B cell (primary cell): ENCODE data around the gene MED16. TPM values are rescaled to one million over a fixed set of nuclear protein-coding genes. Genes with fewer than 3 reads are reported as not detected.

Experiments used
- ATAC-seq: fragments of 200-7000 bp; cut with Tn5 transposase; one replicate; pipeline ENCODE4 v1.10.0; 2021; ENCODE audit warnings: low read depth, mild to moderate bottlenecking, moderate number of reproducible peaks, moderate library complexity
- CTCF ChIA-PET: fragments of 350-600 bp; sonication (Branson Sonifier 250); formaldehyde crosslinking; loops from one replicate; lab custom pipeline; 2021; ENCODE audit warnings: antibody characterized with exemption, inconsistent platforms; lab: Charles Lee
- POLR2A ChIA-PET: fragments of 350-600 bp; sonication (Branson Sonifier 250); formaldehyde crosslinking; loops from one replicate; lab custom pipeline; 2021; ENCODE audit warnings: antibody characterized with exemption; lab: Charles Lee
- DNase-seq: peaks from one replicate; pipeline ENCODE4 v3.0.0; 2013
- H2AFZ ChIP-seq: 2 replicates; pipeline ENCODE4 v1.6.1; 2012; ENCODE audit warnings: mild to moderate bottlenecking, low read depth, low read length; ENCODE audit not compliant: insufficient read depth, poor library complexity, severe bottlenecking
- H3K27ac ChIP-seq, 2 donors: 1 replicate in 1 of 2; 2 replicates in 1 of 2; pipeline ENCODE4 v1.5.1; 2012 to 2013; ENCODE audit warnings: low read length in 2 of 2, mild to moderate bottlenecking in 2 of 2, moderate library complexity in 1 of 2
- H3K27me3 ChIP-seq, 4 experiments: fragments of 200-600 bp in 1 of 4; sonication (generic) in 1 of 4; replicated peaks in 1 of 4; 1 replicate in 2 of 4; 2 replicates in 2 of 4; pipeline versions ENCODE4 v1.6.1 to v1.7.0; 2013 to 2016; ENCODE audit warnings: low read length in 3 of 4, mild to moderate bottlenecking in 2 of 4, mixed read lengths in 1 of 4, moderate library complexity in 1 of 4; ENCODE audit not compliant: insufficient read depth in 4 of 4, control insufficient read depth in 3 of 4; ENCODE audit errors: control extremely low read depth in 1 of 4
- H3K36me3 ChIP-seq, 2 experiments: replicated peaks in 1 of 2; 1 replicate in 1 of 2; 2 replicates in 1 of 2; pipeline versions ENCODE4 v1.6.1 to v1.7.1; 2013; ENCODE audit warnings: low read length in 1 of 2; ENCODE audit not compliant: insufficient read depth in 2 of 2, control insufficient read depth in 1 of 2; ENCODE audit errors: control extremely low read depth in 1 of 2, extremely low read depth in 1 of 2
- H3K4me1 ChIP-seq, 2 donors: fragments of 200-600 bp in 1 of 2; sonication (generic) in 1 of 2; 1 replicate in 1 of 2; 2 replicates in 1 of 2; pipeline versions ENCODE4 v1.5.1 to v1.6.1; 2013 to 2017; ENCODE audit warnings: low read length in 2 of 2; ENCODE audit not compliant: control insufficient read depth in 2 of 2, insufficient read depth in 2 of 2
- H3K4me2 ChIP-seq: replicated peaks from 2 replicates; pipeline ENCODE3; 2012; ENCODE audit warnings: mild to moderate bottlenecking, low read depth, low read length; ENCODE audit not compliant: poor library complexity, severe bottlenecking
- H3K4me3 ChIP-seq, 5 experiments: fragments of 200-600 bp in 1 of 5; sonication (generic) in 1 of 5; 1 replicate in 3 of 5; 2 replicates in 2 of 5; pipeline versions ENCODE4 v1.5.1 to v1.7.0; 2011 to 2016; ENCODE audit warnings: low read length in 4 of 5, mild to moderate bottlenecking in 4 of 5, low read depth in 2 of 5, control low read depth in 1 of 5, moderate library complexity in 1 of 5; ENCODE audit not compliant: insufficient read depth in 1 of 5; ENCODE audit errors: control extremely low read depth in 1 of 5, extremely low read depth in 1 of 5
- H3K79me2 ChIP-seq: fragments of 200-600 bp; sonication (generic); one replicate; pipeline ENCODE4 v1.6.0; 2016; ENCODE audit warnings: low read length; ENCODE audit not compliant: control insufficient read depth, insufficient read depth
- H3K9ac ChIP-seq: fragments of 200-600 bp; sonication (generic); 2 replicates; pipeline ENCODE4 v1.6.1; 2017; ENCODE audit warnings: mild to moderate bottlenecking, low read length, moderate library complexity
- H3K9me3 ChIP-seq, 3 donors: one replicate each; pipeline versions ENCODE4 v1.6.1 to v1.7.1; 2013; ENCODE audit warnings: low read length in 2 of 3; ENCODE audit not compliant: control insufficient read depth in 2 of 3, insufficient read depth in 1 of 3; ENCODE audit errors: control extremely low read depth in 1 of 3
- H4K20me1 ChIP-seq: 2 replicates; pipeline ENCODE4 v1.6.0; 2012; ENCODE audit warnings: mild to moderate bottlenecking, low read length; ENCODE audit not compliant: insufficient read depth, control insufficient read depth, poor library complexity, severe bottlenecking
- H3K27ac Mint-ChIP-seq: one replicate; pipeline ENCODE4 v1.8.0; 2021; ENCODE audit warnings: mixed read lengths
- H3K27me3 Mint-ChIP-seq: one replicate; pipeline ENCODE4 v1.8.0; 2021; ENCODE audit warnings: mixed read lengths
- H3K4me1 Mint-ChIP-seq: one replicate; pipeline ENCODE4 v1.8.0; 2021; ENCODE audit warnings: mixed read lengths
- H3K4me3 Mint-ChIP-seq: one replicate; pipeline ENCODE4 v1.8.0; 2021; ENCODE audit warnings: mixed read lengths
- H3K9me3 Mint-ChIP-seq: one replicate; pipeline ENCODE4 v1.8.0; 2022; ENCODE audit warnings: mixed read lengths; ENCODE audit not compliant: insufficient read depth
- CTCF ChIP-seq: fragments of 200-600 bp; IDR thresholded peaks from one replicate; pipeline ENCODE4 v1.8.0; 2022; ENCODE audit warnings: antibody characterized with exemption, mild to moderate bottlenecking
- EZH2 ChIP-seq: IDR thresholded peaks from 2 replicates; pipeline ENCODE4 v1.6.1; 2012; ENCODE audit warnings: borderline replicate concordance, low read depth, mild to moderate bottlenecking, moderate library complexity, low read length; ENCODE audit not compliant: insufficient read depth, poor library complexity, severe bottlenecking
- WGBS: methylation state at CpG from one replicate; pipeline ENCODE4 v1.1.5; 2013; ENCODE audit warnings: missing lambda C conversion rate; ENCODE audit not compliant: insufficient coverage; 5-methylcytosine and 5-hydroxymethylcytosine counted together
- intact Hi-C: fragments of 100-400 bp; cut with micrococcal nuclease; formaldehyde crosslinking; loops from one replicate; pipeline ENCODE4 v1.10.0; 2022
- polyA plus RNA-seq: library from polyadenylated mRNA; depleted of rRNA; stranded (reverse); fragments of >200 nt; gene quantifications from 2 replicates; pipeline ENCODE4 v1.2.3, GENCODE V29; 2012
- total RNA-seq, 2 donors: library from RNA; stranded (reverse); fragments of 120-200 nt in 1 of 2; gene quantifications; 1 replicate in 1 of 2; 2 replicates in 1 of 2; pipeline versions ENCODE4 v1.2.3 to v1.2.4, GENCODE V29; 2013 to 2022

Gene MED16
- total and polyA plus RNA-seq, 2 donors (not counting 1 experiment from before 2014, with no cell fraction given), result 85.0 to 85.3 TPM

- ChIA-PET CTCF (interaction anchor here (0.7 kb wide), 1 partner anchor 123 kb away, joined by 3 read pairs; no protein-coding TSS in a partner anchor), POLR2A (no interaction called here)
Observed at GRCh38 chr19:885536-886224, 7.3 kb downstream of the MED16 start.

More at GRCh38 chr19:885536-886224, 7.3 kb downstream of the MED16 start:
- H3K27ac ChIP-seq, result no peak overlapping the region
- H3K9ac ChIP-seq, result no peak overlapping the region
- H3K4me3 ChIP-seq, result no peak overlapping the region
- H4K20me1 ChIP-seq, result peaks cover 38% of the 10 kb centered on the region
- Mint-ChIP-seq H3K27ac (no peak overlapping the region), H3K4me3 (no peak overlapping the region), H3K4me1 (peaks cover 2% of the 10 kb centered on the region), H3K9me3 (no peaks in the 10 kb centered on the region), H3K27me3 (no peaks in the 10 kb centered on the region)
- H3K36me3 ChIP-seq, result peaks cover 0 to 76% of the 10 kb centered on the region in 2 experiments
- H3K79me2 ChIP-seq, result peaks cover 58% of the 10 kb centered on the region
- intact Hi-C loops, result no loop called here
- WGBS, result 98% methylated on average over 64 of the region's 64 CpGs
- TF ChIP-seq CTCF (no peak), EZH2 (no peak)
- no peak for ATAC-seq
- no peaks in the 10 kb centered on the region for H3K27me3 ChIP-seq
- DNase-seq, result no peak
- no peak overlapping the region for H2AFZ ChIP-seq
- peaks cover 0 to 17% of the 10 kb centered on the region in 2 donors for H3K4me1 ChIP-seq
- no peaks in the 10 kb centered on the region for H3K9me3 ChIP-seq
- H3K4me2 ChIP-seq, result no peak overlapping the region
